B cell (primary cell): ENCODE data around the gene C17orf114.

Experiments
- EZH2 ChIP-seq: IDR thresholded peaks from 2 replicates; pipeline ENCODE4 v1.6.1; 2012; ENCODE audit warnings: borderline replicate concordance, low read depth, mild to moderate bottlenecking, moderate library complexity, low read length; ENCODE audit not compliant: insufficient read depth, poor library complexity, severe bottlenecking
- TF ChIP-seq, protein P1 (sequence below): fragments of 200-600 bp; IDR thresholded peaks from one replicate; pipeline ENCODE4 v1.8.0; 2022; ENCODE audit warnings: antibody characterized with exemption, mild to moderate bottlenecking

DNA sequence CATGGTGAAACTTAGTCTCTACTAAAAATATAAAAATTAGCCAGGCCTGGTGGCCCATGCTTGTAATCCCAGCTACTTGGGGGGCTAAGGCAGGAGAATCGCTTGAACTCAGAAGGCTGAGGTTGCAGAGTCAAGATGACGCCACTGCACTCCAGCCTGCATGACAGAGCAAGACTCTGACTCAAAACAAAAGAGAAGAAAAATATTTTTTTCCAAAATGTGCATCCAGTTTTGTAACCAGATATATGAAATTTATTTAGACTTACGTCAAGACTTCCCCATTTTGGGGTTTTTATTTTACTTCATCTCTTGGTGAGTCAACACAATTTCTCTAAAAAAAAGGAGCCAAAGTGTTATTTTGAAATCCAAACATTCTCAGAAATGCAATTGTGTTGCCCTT, 35.9 kb downstream of the C17orf114 start:
- TF ChIP-seq, protein P1, sequence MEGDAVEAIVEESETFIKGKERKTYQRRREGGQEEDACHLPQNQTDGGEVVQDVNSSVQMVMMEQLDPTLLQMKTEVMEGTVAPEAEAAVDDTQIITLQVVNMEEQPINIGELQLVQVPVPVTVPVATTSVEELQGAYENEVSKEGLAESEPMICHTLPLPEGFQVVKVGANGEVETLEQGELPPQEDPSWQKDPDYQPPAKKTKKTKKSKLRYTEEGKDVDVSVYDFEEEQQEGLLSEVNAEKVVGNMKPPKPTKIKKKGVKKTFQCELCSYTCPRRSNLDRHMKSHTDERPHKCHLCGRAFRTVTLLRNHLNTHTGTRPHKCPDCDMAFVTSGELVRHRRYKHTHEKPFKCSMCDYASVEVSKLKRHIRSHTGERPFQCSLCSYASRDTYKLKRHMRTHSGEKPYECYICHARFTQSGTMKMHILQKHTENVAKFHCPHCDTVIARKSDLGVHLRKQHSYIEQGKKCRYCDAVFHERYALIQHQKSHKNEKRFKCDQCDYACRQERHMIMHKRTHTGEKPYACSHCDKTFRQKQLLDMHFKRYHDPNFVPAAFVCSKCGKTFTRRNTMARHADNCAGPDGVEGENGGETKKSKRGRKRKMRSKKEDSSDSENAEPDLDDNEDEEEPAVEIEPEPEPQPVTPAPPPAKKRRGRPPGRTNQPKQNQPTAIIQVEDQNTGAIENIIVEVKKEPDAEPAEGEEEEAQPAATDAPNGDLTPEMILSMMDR: no peak
- TF ChIP-seq EZH2: no peak
